Measurements from ENCODE around the gene CCDC187.

CCDC187 gene

DNA sequence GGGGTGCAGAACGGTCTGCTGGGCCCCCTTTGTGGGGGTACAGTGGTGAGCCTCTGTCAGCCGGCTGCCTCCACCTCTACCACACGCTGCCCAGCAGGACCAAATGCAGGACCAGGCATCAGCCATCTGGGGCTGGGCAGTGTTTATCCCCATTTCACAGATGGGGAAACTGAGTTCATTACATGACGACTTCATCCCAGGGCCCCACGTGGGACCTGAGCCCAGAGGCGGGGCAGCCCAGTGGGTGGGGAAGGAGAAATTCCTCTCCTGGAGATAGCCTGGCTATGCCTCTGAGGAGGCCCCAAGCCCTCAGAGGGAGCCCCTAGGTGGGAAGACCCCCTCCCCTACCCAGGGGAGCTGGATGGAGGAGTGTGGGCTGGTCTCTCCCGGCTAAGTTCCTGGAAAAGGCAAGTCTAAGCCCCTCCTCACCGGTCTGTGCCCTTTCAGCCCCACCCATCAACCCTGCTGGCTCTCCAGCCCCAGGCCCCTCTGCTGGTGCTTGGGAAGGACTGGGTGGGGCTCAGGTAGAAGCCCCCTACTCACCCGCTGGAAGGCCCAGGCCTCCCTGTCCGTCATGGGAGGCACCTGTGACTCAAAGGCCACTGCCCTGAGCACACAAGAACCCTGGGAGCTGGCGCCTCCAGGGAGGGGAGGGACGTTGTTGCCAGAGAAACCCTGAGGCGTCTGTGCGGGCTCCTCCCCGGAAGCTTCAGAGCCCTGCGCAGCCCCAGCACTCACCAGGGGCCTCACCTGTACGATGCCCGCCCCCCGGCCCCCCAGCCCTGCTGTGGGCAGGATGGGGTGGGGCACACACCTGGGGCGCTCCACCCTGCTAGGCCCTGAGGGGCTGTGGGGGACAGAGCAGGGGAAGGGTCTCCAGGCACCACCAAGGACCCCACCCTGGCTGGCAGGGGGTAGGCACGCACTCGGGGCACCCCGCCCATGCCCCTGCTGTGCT lies 7.4 kb upstream of the CCDC187 start:
- peak; percentile 84 for DNase-seq

- peak; percentile 26 for DNase-seq
Observed at GRCh38 chr9:136310273-136311030, 6.6 kb upstream of the CCDC187 start.

GRCh38 chr9:136309806-136310220 lies 5.9 kb upstream of the CCDC187 start:
- no peak for DNase-seq

- peak; percentile 89 for DNase-seq
Observed at GRCh38 chr9:136309101-136309801, 5.4 kb upstream of the CCDC187 start.

DNA sequence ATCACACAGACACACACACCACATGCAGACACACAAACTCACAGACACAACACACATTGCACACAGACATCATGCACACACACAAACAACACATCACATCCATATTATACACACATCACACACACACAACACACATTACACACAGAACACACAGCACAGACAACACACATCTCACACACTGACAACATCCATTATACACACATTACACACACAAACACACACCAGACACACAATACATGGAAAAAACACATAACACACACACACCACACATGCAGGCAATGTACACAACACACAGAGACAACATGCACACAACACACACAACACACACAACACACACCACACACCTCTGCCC lies 4.8 kb upstream of the CCDC187 start:
- no peak for DNase-seq

DNA sequence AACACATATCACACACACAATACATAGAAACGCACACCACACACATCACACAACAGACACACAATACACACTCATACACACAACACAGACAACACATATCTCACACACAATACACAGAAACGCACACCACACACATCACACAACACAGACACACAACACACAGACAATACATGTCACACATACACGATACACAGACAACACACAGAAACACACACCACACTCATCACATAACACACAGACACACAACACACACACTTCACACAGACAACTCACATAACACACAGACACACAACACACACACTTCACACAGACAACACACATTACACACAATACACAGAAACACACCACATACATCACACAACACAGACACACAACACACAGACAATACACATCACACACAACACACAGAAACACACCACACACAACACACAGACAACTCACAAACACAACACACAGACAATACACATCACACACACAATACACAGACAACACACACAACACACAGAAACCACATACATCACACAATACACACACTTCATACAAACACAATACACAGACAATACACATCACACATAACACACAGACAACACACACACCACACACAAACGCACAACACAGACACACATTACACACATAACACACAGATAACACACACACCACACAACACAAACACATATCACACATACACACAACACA lies 4.3 kb upstream of the CCDC187 start:
- no peak for DNase-seq

GRCh38 chr9:136307215-136307750 lies 3.4 kb upstream of the CCDC187 start:
- DNase-seq: no peak

DNA sequence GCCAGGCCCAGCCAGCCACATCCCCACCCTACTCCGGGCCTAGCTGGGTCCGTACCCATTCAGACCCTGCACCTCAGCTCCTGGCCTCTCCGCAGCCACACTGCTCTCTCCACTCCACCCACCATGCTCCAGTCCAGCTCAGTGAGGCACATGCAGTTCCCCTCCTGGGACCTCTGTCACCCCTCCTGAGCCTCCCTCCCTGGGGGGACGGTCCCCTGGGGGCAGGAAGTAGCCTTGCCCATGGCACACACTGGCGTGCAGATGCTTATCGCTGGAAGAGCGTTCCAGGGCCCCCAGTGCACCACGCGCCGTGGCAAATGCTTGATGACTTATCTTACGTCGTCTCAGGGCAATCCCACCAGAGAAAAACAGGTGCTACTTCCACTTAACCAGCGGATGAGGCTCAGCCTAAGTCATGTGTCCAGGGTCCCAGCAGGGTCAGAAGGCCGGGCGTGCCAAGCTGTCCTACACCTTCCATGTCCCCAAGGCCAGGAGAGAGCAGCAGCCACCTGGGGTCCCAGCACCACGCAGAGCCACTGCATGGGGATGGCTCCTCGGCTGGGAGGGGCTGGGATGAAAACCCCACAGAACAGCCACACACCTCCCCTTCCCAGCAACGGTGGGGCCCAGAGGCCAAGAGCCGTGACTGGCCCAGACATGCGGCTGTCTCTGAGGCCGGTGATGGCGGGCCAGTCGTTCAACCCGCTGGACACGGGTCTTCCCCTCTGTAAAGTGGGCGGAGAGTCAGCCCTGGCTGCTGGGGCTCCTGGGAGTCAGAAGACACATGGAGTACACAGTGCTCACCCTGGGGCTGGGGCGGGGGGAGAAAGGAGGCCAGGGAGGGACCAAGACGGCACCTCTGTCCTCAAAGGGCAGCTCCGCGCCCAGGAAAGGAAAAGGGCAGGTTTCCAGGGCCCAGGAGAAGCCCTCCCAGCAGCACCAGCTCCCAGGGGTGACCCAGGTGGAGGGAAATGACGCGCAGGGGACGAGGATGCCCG lies 2.6 kb upstream of the CCDC187 start:
- DNase-seq: no peak

GRCh38 chr9:136305804-136306203 lies 1.9 kb upstream of the CCDC187 start:
- no peak for DNase-seq

DNA sequence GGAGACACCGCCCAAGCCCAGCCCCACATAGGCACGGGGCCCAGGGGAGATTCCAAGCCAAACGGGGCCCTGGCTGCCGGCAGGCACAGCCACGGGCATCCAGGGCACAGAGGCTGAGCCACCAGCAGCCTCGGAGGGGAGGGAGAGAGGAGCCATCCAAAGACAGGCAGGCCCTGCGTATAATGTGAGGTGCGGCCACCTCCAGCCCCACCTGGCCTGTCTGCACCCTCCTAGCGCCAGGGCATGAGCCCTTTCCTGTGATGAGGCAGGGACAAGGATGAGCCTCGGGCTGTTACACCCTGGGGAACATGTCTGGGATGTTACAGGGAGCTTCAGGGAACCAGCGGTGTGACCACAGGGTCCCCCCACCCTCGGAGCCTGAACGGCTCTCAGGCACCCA lies 1.1 kb upstream of the CCDC187 start:
- no peak for DNase-seq

- no peak for DNase-seq
Observed at GRCh38 chr9:136304456-136304855, 562 bp upstream of the CCDC187 start.

DNA sequence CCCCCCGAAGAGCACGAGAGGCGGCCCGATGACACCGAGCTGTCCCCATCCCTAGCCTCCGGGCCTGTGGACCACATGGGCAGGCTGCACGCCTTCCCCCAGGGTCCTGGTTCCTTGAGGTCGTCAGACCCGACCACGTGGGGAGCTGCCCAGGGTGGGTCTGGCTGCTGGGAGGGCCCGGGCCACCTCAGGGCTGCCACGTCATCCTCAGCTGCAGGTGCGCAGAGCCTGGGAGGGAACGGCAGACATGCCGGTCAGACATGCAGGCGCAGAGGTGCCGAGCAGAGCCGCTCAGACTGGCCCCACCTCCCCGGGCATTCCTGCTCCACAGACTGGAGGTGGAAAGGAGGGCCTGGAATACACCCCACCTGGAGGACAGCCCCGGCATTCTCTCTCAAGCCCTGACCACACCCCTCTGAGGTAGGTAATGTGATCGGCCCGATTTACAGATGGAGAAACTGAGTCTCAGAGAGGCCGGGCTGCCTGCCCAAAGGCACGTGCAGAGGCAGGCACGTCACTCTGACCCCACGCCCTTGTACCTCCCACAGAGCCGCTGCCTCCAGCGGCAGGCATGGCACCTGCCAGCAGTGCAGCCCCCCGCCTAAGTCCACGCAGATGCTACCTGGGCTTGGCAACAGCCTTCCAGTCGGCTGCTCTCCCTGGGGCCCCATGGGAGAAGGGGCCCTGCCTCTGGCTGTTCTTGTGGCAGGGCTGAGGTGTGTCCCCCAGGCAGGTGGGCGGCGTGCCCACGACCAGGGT lies 649 bp downstream of the CCDC187 start:
- DNase-seq: no peak

DNA sequence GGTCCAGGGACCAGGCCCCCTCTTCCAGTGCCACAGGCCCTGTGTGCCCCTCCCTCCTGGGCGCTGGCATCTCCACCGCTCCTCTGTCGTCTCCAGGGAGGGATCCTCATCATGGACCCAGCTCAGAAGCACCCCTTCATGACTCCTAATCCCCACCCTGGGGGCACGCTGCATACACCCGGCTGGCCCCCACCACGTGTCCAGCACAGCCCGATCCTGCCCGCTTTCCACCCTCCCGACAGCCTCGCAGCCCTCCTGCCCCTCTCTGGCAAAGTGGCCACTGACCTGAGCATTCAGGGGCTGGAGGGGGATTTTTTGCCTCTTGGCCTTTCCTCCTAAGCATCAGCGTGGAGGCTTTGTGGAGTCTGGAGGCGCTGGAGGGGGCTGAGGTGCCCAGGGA lies 1.4 kb downstream of the CCDC187 start:
- DNase-seq: no peak

DNA sequence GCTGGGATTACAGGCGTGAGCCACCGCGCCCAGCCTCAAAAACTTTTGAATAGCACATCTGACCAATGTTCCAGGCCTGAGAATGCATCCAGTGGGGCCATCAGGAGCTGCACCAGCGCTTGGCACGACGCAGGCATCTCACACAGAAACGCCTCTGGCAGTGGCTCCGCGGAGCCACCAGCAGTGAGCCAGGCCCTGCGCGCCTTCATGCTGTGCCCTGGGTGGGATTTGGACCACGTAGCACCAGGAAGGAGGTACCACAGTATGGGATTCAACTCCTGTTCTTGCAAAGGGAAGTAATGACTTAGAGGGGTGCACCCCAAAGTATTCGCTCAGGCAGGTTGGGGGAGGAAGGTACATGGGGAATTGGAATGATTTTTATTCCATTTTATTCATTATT lies 3.0 kb downstream of the CCDC187 start:
- DNase-seq: no peak

DNA sequence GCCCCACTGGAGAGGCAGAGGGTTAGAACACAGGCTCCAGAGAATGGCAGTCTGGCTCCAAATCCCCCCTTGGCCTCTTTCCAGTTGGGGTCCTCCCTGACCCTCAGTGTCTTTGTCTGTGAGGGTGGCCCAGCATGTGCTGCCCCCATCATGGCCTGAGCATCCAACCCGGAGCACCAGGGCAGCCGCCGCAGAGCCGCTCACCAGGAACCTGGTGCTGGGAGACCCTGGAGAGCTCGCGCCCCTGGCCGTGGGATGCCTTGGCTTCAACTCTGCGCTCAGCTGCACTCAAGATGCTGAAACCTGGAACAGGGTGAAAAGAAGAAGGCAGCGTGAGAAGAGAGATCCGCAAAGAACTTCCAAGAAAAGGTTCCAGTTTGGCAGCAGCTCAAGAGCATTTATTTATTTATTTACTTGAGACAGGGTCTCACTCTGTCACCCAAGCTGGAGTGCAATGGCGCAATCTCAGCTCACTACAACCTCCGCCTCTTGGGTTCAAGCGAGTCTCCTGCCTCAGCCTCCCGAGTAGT lies 3.8 kb downstream of the CCDC187 start:
- DNase-seq: no peak

DNA sequence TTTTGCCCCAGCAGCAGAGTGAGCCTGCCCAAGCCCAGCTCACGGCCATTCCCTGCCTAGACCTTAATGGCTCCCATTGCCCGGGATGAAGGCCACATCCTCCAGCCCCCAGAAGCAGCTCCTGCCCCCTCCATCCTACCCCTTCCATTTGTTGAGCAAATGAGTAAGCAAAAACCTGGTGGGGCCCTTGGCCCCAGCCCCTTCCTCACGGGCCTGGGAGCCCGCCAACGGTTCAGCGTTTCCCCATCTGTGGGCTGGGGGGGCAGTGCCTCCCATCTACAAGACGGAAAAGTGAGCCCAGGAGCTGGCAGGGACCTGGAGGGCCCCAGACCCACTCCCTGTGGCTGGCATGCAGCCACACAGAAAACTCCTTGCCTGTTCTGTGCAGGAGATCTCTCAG lies 4.4 kb downstream of the CCDC187 start:
- no peak for DNase-seq

- no peak for DNase-seq
Observed at GRCh38 chr9:136299116-136299515, 4.8 kb downstream of the CCDC187 start.

- DNase-seq: no peak
Observed at GRCh38 chr9:136297766-136298735, 5.8 kb downstream of the CCDC187 start.
